Activated T-cell treated with anti-CD3 and anti-CD28 coated beads, Interleukin-2, amount 50 U/mL, for 24 hours (primary cell): ENCODE measurements around the gene APEH.

Source experiments
- DNase-seq: peaks from one replicate; pipeline ENCODE4 v3.0.0-alpha.2; 2020
- H3K27ac Mint-ChIP-seq: 2 replicates; pipeline ENCODE4 v1.8.0; 2020; ENCODE audit warnings: mild to moderate bottlenecking, mixed read lengths
- H3K27me3 Mint-ChIP-seq: 2 replicates; pipeline ENCODE4 v1.8.0; 2020; ENCODE audit warnings: mixed read lengths
- H3K36me3 Mint-ChIP-seq: 2 replicates; pipeline ENCODE4 v1.8.0; 2020; ENCODE audit warnings: low read depth, mixed read lengths
- H3K4me1 Mint-ChIP-seq: 2 replicates; pipeline ENCODE4 v1.8.0; 2020; ENCODE audit warnings: low read depth, mixed read lengths
- H3K4me3 Mint-ChIP-seq: 2 replicates; pipeline ENCODE4 v1.8.0; 2020; ENCODE audit warnings: mild to moderate bottlenecking, moderate library complexity, mixed read lengths
- H3K9me3 Mint-ChIP-seq: 2 replicates; pipeline ENCODE4 v1.8.0; 2020; ENCODE audit warnings: mixed read lengths

The APEH gene

DNA sequence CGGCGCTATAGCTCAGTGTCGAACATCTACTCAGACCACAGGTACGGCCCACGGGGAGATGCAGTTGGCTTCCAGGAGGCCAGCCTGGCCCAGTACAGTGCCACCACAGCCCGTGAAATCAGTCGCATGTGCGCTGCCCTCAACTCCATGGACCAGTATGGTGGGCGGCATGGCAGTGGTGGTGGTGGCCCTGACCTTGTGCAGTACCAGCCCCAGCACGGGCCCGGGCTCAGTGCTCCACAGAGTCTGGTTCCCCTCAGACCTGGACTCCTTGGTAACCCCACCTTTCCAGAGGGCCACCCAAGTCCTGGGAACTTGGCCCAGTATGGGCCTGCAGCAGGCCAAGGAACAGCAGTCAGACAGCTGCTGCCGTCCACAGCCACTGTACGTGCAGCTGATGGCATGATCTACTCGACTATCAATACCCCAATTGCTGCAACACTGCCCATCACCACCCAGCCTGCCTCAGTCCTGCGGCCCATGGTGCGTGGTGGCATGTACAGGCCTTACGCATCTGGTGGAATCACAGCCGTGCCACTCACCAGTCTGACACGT is 18.3 kb upstream of the APEH start:
- Mint-ChIP-seq H3K27ac (no peak overlapping the region), H3K9me3 (no peaks in the 10 kb centered on the region), H3K4me1 (no peaks in the 10 kb centered on the region), H3K36me3 (no peaks in the 10 kb centered on the region), H3K4me3 (no peak overlapping the region), H3K27me3 (no peaks in the 10 kb centered on the region)
- DNase-seq, result no peak

DNA sequence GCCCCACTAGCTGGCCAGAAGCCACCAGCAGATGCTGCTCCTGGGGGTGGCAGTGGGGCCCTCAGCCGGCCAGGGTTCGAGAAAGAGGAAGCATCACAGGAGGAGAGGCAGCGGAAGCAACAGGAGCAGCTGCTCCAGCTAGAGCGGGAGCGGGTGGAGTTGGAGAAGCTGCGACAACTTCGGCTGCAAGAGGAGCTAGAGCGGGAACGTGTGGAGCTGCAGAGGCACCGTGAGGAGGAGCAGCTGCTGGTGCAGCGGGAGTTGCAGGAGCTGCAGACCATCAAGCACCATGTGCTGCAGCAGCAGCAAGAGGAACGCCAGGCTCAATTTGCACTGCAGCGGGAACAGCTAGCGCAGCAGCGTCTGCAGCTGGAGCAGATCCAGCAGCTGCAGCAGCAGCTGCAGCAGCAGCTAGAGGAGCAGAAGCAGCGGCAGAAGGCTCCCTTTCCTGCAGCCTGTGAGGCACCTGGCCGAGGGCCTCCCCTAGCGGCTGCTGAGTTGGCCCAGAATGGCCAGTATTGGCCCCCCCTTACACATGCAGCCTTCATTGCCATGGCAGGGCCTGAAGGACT is 17.5 kb upstream of the APEH start:
- Mint-ChIP-seq H3K4me3 (no peak overlapping the region), H3K27me3 (no peaks in the 10 kb centered on the region), H3K27ac (no peak overlapping the region), H3K4me1 (no peaks in the 10 kb centered on the region), H3K36me3 (no peaks in the 10 kb centered on the region), H3K9me3 (no peaks in the 10 kb centered on the region)
- DNase-seq, result no peak

- no peak overlapping the region for H3K27ac Mint-ChIP-seq
- H3K4me1 Mint-ChIP-seq, result no peaks in the 10 kb centered on the region
- no peak overlapping the region for H3K4me3 Mint-ChIP-seq
- no peak for DNase-seq
- H3K36me3 Mint-ChIP-seq, result no peaks in the 10 kb centered on the region
- no peaks in the 10 kb centered on the region for H3K27me3 Mint-ChIP-seq
- H3K9me3 Mint-ChIP-seq, result no peaks in the 10 kb centered on the region
These were observed 16.8 kb upstream of the APEH start for GRCh38 chr3:49657208-49657915.

- H3K27ac Mint-ChIP-seq, result no peak overlapping the region
- no peaks in the 10 kb centered on the region for H3K4me1 Mint-ChIP-seq
- no peaks in the 10 kb centered on the region for H3K9me3 Mint-ChIP-seq
- H3K4me3 Mint-ChIP-seq, result no peak overlapping the region
- H3K27me3 Mint-ChIP-seq, result no peaks in the 10 kb centered on the region
- H3K36me3 Mint-ChIP-seq, result no peaks in the 10 kb centered on the region
- no peak for DNase-seq
These were observed 15.4 kb upstream of the APEH start for GRCh38 chr3:49658711-49659110.

DNA sequence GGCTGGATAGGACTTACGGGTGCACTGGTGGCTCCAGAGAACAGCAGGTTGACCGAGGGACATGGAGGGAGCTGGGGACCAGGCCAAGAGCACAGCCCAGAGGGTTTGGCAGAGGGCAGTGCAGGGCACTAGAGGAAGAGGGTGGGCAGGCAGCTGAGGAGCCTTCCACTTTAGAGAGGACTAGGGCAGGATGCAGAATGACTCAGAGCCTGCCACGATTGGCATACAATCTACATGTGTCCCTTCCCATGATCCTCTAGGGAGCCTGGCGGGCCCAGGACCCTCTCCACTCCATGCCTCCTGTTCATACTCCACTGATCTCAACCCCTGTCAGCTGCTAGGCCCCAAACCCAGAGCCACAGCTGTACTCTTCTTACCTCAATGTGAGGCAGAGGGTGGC is 14.4 kb upstream of the APEH start:
- no peaks in the 10 kb centered on the region for H3K27me3 Mint-ChIP-seq
- no peak overlapping the region for H3K4me3 Mint-ChIP-seq
- H3K27ac Mint-ChIP-seq, result no peak overlapping the region
- DNase-seq, result no peak
- no peaks in the 10 kb centered on the region for H3K4me1 Mint-ChIP-seq
- H3K36me3 Mint-ChIP-seq, result no peaks in the 10 kb centered on the region
- no peaks in the 10 kb centered on the region for H3K9me3 Mint-ChIP-seq

DNA sequence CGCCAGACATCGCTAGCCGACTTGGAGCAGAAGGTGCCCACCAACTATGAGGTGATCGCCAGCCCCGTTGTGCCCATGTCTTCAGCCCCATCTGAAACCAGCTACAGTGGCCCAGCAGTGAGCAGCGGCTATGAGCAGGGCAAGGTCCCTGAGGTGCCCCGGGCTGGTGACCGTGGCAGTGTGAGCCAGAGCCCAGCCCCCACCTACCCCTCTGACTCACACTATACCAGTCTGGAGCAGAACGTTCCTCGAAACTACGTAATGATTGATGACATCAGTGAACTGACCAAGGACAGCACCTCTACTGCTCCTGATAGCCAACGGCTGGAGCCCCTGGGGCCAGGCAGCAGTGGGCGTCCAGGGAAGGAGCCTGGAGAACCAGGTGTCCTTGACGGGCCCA is 12.9 kb upstream of the APEH start:
- H3K9me3 Mint-ChIP-seq, result no peaks in the 10 kb centered on the region
- H3K4me1 Mint-ChIP-seq, result no peaks in the 10 kb centered on the region
- no peaks in the 10 kb centered on the region for H3K36me3 Mint-ChIP-seq
- DNase-seq, result no peak
- H3K4me3 Mint-ChIP-seq, result no peak overlapping the region
- H3K27me3 Mint-ChIP-seq, result no peaks in the 10 kb centered on the region
- no peak overlapping the region for H3K27ac Mint-ChIP-seq

DNA sequence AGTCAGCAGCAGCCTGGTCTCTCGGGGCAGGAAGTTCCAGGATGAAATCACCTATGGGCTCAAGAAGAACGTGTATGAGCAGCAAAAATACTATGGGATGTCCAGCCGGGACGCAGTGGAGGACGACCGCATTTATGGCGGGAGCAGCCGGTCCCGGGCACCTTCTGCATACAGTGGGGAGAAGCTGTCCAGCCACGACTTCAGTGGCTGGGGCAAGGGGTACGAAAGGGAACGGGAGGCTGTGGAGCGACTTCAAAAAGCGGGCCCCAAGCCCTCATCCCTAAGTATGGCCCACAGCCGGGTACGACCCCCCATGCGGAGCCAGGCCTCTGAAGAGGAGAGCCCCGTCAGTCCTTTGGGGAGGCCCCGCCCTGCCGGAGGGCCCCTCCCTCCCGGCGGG is 12.1 kb upstream of the APEH start:
- no peak for DNase-seq
- H3K27ac Mint-ChIP-seq, result no peak overlapping the region
- no peaks in the 10 kb centered on the region for H3K4me1 Mint-ChIP-seq
- no peaks in the 10 kb centered on the region for H3K27me3 Mint-ChIP-seq
- H3K9me3 Mint-ChIP-seq, result no peaks in the 10 kb centered on the region
- H3K4me3 Mint-ChIP-seq, result no peak overlapping the region
- H3K36me3 Mint-ChIP-seq, result no peaks in the 10 kb centered on the region

GRCh38 chr3:49662720-49663413 is 11.3 kb upstream of the APEH start:
- Mint-ChIP-seq H3K36me3 (no peaks in the 10 kb centered on the region), H3K4me3 (no peak overlapping the region), H3K4me1 (no peaks in the 10 kb centered on the region), H3K27ac (no peak overlapping the region), H3K9me3 (no peaks in the 10 kb centered on the region), H3K27me3 (no peaks in the 10 kb centered on the region)
- no peak for DNase-seq

- H3K9me3 Mint-ChIP-seq, result no peaks in the 10 kb centered on the region
- no peak for DNase-seq
- no peaks in the 10 kb centered on the region for H3K4me1 Mint-ChIP-seq
- no peaks in the 10 kb centered on the region for H3K27me3 Mint-ChIP-seq
- no peak overlapping the region for H3K27ac Mint-ChIP-seq
- no peak overlapping the region for H3K4me3 Mint-ChIP-seq
- no peaks in the 10 kb centered on the region for H3K36me3 Mint-ChIP-seq
These were observed 10.3 kb upstream of the APEH start for GRCh38 chr3:49663831-49664230.

DNA sequence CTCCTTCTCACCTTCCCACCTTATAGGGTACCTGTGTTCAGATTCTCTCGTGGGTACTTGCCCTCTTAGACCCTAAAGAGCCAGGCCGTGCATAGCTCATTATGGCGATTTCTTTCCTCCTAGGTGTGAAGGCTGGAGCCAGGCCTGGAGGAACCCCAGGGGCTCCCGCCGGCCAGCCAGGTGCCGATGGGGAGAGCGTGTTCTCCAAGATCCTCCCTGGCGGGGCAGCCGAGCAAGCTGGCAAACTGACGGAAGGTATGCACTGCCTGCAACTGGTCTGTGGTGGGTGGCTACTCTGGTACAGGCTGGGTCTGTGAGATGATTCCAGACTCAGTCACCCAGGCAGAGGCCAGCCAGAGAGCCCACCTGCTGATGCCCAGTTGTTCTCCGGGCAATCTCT is 9.9 kb upstream of the APEH start:
- Mint-ChIP-seq H3K4me1 (no peaks in the 10 kb centered on the region), H3K4me3 (no peak overlapping the region), H3K27me3 (no peaks in the 10 kb centered on the region), H3K27ac (no peak overlapping the region), H3K9me3 (no peaks in the 10 kb centered on the region), H3K36me3 (no peaks in the 10 kb centered on the region)
- no peak for DNase-seq

GRCh38 chr3:49665822-49666519 is 8.2 kb upstream of the APEH start:
- Mint-ChIP-seq H3K27ac (no peak overlapping the region), H3K36me3 (no peaks in the 10 kb centered on the region), H3K9me3 (no peaks in the 10 kb centered on the region)

DNA sequence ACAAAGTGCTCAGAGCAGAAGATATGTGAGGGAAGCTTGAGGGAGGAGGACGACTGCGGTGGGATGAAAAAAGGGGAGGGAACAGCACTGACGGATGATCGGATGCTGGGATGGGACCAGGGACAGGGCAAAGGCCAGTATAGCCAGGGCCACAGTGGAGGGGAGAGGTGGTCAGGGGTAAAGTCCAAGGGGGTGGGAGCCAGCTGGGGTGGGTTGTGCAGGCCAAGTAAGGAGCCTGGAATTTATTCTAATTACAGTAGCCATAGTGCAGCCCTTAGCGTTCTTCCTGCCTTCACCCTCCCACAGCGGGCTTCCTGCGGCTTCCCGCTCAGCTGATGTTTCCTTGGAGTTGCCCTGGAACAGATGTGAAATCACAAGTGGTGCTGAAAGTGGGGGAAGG is 7.6 kb upstream of the APEH start:
- Mint-ChIP-seq H3K27ac (no peak overlapping the region), H3K4me3 (no peak overlapping the region), H3K36me3 (no peaks in the 10 kb centered on the region), H3K9me3 (no peaks in the 10 kb centered on the region), H3K4me1 (no peaks in the 10 kb centered on the region), H3K27me3 (no peaks in the 10 kb centered on the region)
- no peak for DNase-seq

More at GRCh38 chr3:49665822-49666519, 8.2 kb upstream of the APEH start:
- no peaks in the 10 kb centered on the region for H3K4me1 Mint-ChIP-seq
- no peak for DNase-seq
- no peak overlapping the region for H3K4me3 Mint-ChIP-seq
- H3K27me3 Mint-ChIP-seq, result no peaks in the 10 kb centered on the region

DNA sequence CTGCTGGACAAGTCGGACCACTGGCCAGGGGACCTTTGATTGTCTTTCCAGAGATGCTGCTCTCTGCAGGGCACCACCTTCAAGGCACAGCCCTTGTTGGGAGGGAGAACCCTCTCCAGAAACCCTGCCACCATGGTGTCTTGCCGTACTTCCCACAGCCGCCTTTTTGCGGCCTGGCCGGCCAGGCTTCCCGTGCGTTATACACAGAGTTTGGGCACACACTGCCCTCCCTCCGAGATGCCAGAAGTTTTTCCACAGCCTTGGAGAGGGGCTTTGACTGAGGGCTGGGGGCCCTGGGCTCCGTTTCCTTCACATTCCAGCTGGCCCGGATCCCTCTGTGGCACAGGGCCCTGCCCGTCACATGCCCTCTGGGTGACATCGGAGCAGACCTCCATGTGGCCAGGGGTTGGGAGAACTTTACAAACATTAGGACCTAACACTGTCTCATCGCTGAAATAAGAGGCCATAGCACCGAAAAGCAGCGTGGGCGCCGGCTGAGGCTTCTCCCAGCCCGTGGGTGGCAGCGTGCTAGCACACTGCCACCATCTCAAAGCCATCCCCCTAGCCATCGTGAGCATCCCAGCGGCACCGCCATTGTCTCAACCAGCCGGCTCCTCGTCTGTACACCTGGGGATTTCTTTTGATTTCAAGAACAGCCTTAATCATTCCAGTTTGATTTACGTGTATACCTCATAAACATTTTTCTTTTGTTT is 6.3 kb upstream of the APEH start:
- Mint-ChIP-seq H3K36me3 (peaks cover 1% of the 10 kb centered on the region), H3K9me3 (no peaks in the 10 kb centered on the region), H3K4me3 (no peak overlapping the region), H3K27ac (no peak overlapping the region), H3K4me1 (peaks cover 7% of the 10 kb centered on the region), H3K27me3 (no peaks in the 10 kb centered on the region)
- no peak for DNase-seq

GRCh38 chr3:49668414-49668797 is 5.7 kb upstream of the APEH start:
- peaks cover 6% of the 10 kb centered on the region for H3K36me3 Mint-ChIP-seq
- no peak overlapping the region for H3K27ac Mint-ChIP-seq
- no peak overlapping the region for H3K4me3 Mint-ChIP-seq
- H3K27me3 Mint-ChIP-seq, result no peaks in the 10 kb centered on the region
- no peak for DNase-seq
- H3K4me1 Mint-ChIP-seq, result peaks cover 10% of the 10 kb centered on the region
- no peaks in the 10 kb centered on the region for H3K9me3 Mint-ChIP-seq
